HG03442 (cell line): ENCODE measurements around the gene POPDC2.

Source experiments
- ATAC-seq: cut with Tn5 transposase; IDR thresholded peaks from one replicate; pipeline ENCODE4 v1.9.1; 2021; ENCODE audit warnings: mild to moderate bottlenecking, moderate library complexity; ENCODE audit not compliant: unreplicated experiment

Gene POPDC2

DNA sequence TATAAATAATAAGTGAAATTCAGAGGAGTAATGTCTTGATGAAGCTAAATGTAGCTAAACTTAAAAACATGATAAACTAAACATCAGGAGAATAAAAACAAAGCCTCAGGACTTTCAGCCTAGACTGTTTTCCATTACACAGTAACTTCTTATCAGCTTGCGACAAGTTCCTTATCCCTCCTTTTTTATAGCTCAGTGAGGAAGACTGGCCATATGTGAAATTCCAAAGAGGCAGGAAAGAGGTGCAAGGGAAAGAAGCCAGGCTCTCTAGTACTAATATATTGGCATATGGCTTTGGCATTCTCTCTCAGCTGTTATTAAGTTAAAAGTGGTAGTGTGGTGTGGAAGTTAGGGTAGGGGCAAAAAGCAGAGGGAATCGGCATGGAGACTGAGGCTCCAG is 12.4 kb upstream of the POPDC2 start:
- ATAC-seq, result no peak

DNA sequence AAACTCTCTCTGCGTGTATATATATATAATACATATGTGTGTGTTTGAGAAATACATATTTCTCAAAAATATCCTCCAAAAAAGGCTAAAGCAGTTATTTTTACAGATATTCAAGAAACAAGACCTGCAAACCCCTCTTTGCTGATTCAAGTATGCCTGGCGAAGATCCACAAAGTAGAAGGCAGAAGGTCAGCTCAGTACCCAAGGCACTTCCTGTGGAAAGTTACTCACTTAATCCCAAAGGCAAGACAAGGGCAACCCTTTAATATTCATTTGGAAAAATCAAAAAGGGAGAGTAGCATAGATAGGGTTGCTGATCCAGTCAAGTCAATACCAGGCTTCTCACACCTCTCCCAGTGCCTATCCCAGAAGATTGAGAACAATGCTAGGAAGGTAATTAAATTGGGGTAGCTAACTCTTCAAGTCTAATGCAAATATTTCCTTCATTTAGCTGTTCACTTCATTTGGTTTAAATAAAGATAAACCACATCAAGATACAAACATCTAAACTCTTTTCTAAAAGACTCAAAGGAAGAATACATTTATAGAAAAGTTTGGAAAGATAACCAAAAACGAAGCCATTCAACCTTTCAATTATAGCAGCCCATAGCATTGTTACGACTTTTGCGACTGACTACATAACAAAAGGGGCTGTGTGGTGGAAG is 9.6 kb upstream of the POPDC2 start:
- ATAC-seq, result no peak

DNA sequence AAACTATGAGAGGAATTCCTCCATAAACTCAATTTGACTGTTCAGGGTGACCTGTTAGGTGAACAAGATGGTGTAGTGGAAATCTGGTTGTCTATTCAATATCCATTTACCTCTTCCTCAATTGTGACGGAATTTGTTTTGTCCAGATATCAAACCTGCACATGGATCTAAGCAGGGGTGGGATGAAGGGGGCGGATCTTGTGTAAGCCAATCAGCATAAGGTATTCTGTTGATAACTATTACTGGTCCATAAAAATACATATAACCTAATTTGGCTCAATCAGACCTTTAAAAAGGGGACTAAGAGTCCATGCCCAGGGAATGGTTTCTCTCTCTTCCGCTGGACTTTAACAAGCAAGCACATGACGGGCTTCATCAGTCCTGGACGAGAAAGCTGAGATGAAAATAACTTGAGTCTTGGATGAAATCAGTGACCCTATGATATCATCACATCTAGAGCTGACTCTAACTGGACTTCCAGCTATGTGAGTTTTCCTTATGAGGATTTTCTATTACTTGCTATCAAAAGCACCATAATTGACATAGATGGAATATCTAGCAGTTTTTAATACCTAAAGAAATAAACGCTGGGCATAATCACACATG is 5.7 kb upstream of the POPDC2 start:
- ATAC-seq, result no peak

DNA sequence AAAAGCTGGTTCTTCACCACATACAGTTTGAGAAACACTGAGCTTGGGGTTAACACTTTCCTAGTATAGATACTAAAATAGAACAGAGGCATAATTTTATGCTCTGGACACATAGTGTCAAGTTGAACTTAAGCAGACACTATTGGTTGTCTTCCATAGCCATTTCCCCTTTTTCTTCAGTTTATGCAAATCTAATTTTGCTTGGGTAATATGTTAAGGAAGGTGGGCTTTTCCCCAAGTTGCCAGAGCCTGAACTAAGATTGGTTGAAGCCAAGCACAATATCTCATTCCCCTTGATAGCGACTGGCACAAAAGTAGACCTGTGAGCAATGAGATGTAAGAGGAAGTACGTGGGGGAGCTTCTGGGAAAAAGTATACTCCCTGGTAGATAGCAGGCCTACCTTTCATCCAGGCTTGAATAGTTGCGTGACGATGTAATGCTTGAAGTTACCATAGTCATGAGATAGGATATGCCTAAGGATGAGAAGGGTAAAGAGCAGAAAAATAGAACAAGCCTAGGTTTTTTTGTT is 4.5 kb upstream of the POPDC2 start:
- ATAC-seq, result no peak

DNA sequence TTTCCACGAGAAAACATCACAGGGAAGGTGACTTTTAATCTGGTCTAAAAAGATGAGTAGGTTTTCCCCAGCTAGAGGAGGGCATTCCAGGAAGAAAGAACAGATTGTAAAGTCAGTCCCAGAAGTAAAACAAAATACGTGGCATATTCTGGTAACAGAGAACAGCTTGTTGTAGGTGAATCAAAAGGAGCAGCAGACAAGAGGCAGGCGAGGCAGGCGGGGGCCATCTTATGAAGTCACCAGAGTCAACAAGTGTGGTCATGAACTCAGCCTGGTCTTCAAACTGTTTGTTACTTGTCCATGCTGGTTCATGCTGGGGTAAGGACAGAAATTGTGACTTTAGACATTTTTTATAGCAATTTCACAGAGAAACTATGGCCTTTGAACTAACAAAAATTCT is 4.0 kb upstream of the POPDC2 start:
- no peak for ATAC-seq

DNA sequence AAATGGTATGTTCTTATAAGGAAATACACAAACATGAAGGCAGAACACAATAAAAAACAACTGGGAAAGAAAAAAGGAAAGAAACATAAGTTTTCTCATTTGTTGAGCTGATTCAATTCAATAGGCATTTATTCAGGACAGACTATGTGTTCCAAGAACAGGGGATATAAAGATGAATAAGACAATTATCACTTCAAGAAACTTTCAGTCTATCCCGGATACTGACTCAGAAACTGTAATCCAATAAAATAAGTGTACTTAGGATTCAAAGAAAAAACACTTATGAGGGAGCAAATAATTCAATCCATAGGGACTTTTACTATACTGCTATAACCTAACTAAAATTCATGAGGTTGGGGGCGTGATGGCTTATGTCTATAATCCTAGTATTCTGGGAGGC is 3.5 kb upstream of the POPDC2 start:
- ATAC-seq, result no peak

DNA sequence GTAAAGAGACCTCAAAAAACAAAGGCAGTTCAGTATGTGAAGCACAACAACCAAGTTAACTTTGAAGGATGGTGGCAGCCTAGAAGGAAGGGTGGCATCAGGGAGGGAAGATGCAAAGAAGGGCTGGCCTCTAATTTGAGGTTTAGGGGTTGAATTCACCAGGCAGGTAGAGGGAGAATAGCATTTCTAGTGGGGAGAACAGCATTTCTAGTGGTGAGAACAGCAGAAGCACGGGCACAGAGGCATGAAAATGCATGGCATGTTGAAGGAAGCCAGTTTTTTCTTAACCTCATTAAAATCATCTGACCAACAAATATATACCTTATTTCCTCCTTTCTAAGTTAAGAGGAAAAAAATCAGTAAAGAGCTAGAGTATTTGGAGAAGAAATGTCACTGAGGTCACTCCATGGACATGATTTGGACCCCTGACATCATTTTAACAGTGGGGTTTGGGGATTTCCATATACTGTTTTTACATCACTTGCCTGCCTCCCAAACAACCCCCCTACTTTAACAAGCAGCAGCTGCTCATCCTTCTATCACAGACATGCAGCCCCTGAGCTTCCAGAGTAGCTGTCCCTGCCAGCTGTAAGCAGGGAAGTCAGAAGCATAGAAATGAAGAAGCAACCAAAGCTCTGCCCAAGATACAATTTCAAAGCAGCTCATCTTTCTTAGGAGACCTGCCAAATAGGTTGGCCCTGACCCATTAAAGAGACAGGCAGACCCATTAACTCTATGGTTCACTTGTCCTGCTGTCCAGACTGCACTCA is 2.4 kb upstream of the POPDC2 start:
- ATAC-seq, result no peak

DNA sequence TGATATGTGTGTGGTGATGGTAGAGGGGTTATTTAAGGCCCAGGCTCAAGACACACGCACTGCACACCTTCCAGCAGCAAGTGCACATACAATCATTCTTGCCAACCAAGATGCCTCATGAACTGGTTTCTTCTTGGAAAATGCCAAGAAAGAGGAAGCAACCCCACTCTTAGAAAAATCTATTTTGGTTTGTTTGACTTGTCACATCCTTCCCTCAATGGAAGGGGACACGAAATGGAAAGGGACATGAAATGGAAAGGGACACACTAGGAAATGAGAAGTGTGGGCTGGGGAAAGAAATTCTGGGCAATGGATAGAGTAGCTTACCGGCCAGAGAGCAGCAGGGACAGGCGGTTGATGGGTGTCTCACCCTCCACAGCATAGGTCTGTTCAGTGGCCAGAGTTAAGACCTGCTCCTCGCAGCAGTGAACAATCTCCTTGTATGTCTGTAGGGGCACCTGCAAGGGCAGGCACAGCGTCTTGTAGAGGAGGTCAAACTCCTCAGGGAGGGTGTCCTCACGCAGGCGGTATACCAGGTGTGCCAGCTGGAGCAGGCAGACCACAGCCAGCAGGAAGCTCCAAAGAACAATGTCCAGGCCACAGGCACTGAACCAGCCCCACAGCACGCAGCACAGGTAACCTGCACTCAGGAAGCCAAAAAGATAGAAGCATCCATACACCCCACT is 640 bp downstream of the POPDC2 start:
- no peak for ATAC-seq

DNA sequence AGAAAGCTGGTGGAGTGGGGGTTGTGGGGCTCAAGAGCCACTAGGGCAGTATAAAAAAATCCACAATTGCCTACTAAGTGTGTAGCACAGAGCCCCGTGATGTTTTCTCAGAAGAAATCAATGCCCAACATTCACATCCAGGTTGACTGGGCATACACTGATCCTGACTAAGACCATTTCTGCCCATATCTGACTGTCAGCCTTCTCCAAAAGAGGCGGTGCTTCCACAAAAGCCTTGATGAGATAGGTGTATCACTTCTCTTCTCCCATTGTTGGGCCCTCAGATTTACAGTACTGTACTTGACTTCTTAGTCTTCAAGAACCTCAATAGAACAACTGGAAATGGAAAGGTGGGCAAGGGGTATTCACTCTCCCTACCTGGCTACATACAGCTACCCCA is 1.4 kb downstream of the POPDC2 start:
- ATAC-seq, result no peak

DNA sequence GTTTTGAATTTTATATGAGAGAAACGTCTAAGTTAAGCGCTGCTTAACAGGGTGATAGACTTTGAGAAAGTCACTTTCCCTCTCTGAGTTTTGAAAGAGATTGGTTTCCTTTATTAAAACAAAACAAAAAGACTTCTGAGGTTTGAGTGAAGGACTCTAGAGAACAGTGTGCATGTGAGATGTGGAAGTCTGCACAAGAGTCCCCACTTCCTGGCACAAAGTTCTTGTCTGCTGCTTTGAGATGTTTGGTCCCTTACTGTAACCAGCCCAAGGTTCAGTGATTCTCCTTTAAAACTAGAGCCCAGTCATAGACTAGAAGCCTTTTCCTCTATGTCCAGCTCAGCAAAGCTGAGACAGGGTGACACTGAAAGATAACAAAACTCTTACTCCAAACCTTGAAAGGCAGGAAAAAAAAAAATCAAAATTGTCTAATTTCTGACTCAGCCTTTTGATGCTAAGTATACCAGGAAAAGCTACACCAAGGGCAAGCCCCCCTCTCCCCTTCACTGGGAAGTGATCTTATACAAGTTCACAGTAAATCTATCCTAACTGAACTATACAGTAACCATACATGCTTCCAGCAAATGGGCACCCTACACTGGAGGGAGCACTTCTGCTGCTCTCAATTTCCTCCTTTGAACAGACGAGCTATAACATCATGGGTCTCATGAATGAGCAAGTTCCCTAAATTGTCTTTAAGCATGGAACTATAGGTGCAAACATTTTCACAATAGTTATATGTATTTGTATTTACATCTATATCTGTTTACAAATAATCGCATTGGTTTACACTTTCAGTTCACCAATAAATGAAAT is 2.3 kb downstream of the POPDC2 start:
- ATAC-seq, result no peak

DNA sequence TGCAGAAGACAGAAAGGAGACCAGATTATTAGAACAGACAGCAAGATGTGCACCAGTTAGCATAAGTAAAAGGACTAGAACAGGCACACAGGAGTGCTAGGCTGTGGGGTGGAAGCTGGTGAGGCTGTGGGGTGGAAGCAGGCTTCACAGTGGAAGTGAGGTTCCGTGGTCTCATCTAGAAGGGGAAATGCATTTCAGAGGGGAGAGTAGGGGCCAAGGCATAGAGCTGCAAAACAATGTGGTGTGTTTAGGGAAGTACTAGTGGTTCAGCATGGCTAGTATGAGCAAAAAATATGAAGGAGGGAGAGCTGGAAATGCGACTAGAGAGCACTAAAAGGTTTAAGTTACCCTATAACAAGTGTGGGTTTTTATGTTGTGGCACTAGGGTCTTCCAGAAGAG is 6.5 kb downstream of the POPDC2 start:
- ATAC-seq, result no peak

DNA sequence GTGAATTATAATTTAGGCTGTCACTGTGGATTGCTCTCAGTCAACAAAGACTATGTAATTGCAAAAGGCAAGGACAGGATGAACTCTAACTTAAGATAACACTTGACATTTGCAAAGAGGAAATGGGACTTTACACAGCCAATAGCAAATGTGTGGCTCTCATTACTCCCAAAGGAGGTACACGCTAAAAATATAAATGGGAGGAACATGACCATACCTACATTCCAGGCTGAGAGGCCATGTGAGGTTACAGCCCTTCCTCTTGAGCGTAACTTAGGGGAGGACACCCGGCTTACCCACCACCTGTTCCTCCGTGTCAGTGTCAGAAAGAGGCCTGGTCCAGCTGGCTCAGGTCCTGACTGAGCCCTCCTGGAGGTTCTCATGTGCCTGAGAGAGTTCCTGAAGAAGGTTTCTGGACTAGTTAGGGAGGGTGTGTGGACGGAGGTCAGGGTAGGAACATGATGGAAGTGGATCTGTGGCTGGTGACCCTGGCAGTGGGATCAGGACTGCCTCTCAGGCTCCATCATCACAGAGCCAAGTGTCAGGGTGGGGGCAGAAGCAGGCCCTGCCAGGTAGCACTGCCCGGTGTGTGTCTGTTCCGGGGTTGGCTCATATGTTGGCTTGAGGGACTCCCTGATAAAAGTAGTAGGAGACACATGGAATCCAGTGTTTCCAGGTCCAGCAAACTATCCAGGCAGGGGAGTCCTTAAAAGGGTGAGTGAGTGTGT is 7.9 kb downstream of the POPDC2 start:
- ATAC-seq, result no peak

DNA sequence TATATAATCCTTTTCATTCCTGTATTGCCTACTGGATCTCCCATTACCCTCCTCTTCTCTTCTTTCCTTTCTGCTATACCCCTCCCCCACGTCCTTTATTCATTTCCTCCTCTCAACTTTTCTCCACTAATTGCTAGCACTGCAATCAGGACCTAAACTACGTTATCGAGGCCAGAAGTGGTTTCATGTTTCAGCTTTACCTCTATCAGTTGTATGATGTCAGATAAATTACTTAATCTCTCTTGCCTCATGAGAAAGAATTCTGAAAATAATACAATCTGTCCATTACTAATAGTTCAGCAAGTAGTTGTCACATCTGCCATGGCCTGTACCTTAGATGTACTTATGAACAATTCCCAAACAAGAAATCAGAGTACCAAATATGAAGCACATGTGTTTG is 10.6 kb downstream of the POPDC2 start:
- no peak for ATAC-seq

DNA sequence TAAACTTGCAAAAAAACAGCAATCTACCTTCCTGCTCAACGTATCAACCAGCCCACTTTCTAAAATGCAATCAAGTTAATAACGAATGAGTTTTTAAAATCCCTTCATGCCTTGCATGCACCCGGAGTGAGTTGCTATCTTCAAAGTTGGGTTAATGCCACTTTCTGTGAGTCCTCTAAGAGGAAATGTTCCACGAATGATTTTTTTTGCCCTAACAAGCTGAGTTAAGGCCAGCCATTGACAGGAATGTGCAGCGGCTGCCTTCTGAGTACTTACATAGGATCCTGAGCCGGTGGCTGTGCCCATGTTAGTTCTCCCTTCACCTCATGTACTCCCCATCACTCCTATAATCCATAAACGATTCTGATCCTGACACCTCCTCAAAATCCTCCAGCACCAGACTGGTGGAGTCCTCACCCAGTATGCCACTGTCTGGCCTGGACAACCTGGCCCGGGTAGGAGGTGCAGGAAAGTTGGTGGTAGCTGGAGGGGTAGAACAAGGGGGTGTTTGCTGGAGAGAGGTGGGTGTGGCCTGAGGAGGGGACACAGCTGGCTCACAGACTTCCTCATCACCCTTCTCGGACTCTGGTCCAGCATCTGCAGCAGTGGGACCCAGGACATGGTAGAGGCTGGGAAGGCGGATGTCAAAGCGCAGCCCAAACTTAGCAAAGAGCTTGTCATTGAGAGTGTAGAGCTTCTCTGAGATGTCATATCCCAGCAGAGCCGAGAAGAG is 12.4 kb downstream of the POPDC2 start:
- no peak for ATAC-seq

DNA sequence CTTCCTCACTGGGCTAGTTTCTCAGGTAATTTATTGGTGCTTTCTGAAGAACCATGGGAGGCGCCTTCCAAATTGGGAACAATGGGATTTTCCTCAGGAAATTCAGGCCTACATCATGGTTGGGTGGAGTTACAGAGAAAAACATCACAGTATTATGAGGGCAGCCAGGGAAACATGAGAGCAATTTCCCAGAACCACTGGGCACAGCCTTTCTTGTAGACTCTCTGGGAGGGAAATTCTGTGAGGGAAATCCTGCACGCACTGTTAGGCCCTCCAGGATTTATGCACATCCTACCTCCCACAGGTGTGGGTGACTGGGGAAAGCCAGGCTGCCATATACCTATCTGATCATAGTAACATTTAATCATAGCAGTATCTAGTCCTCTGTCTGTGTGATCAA is 13.2 kb downstream of the POPDC2 start:
- ATAC-seq, result no peak

DNA sequence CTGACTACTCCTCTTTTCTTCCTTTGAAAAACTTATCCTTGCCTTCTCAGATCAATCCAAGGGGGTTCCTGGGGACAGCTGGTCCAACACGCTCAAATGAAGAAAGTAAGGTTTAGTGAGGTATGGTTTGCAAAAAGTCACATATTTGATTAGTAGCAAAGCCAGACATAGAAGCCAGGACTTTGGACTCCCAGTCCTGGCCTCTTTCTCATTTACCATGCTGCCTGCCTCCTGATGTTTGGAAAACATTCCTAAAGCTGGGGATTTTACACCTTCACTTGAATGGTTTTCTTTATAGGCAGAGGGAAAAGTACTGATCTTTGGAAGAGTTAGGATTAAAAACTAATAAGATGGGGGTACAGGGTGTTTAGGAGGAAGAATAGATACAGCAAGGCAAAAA is 14.6 kb downstream of the POPDC2 start:
- no peak for ATAC-seq

DNA sequence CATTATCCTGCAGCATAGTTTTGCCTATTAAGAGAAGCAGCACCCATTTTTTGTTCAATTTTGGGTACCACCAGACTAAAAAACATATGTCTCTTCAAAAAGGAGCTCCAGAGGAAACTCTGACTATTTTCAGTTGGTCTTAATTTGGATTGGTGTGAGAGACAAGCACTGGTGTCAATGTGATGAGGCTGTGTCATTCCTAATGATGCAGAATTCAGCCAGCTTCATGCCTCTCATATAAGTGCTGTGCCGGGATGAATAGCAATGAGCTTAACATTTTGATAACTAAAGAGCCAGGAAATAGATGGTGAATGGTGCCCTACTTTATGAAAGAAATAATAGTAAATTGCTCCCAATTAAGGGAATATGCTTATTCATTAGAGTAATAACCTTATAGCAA is 15.9 kb downstream of the POPDC2 start:
- no peak for ATAC-seq

DNA sequence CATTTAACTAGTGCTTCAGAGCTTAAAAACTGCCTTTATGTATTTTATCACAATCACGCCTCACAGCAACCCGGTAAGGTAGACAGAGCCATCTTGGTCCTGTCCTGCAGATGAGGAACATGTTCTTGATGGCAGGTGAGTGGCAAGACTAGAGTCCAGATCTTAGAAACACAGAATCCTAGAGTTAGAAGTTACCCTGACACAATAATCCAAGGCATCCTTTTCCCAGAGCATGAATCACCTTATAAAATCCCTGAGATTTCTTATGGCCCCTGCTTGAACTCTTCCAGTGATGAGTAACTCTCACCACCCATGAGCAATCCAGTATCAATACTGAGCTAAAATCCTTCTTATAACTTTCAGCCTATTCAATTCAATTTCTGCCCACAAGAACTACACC is 16.9 kb downstream of the POPDC2 start:
- no peak for ATAC-seq

DNA sequence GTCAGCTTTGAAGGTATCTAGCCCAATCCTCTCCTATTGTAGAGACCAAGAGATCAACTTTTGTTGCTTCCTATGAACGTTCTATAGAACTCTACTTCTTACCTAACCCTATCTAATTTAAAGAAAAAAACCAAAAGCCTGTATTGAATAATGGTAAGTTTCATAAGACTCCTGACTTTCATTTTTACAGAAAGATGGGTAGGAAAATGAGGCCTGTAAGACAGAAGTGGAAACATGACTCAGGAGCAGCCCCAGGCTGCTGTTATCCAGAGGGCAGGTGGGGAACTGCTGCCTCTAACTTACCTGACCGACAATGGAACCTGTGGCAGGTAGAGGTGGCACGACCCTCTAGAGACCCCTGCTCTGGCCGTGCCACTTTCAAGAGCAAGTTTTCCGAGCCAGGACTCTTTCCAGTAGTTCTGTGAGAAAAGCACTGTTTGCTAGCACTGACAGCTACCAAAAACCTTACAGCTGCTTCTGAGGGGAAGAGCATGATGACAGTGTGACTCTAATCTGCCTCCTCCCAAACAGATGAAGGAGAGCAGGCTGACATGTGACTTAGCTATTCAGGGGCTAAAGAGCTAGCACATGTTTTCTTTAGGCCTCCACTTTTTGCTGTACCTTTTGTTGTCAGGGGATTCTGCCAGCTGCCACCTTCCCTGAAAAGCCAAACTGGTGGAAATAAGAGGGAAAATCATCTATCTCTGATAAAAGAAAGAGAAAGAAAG is 17.5 kb downstream of the POPDC2 start:
- no peak for ATAC-seq
